B cell (primary cell): ENCODE data around the gene LANCL2. TPM values are rescaled to one million over a fixed set of nuclear protein-coding genes. Genes with fewer than 3 reads are reported as not detected.

Source experiments
- ATAC-seq: fragments of 200-7000 bp; cut with Tn5 transposase; one replicate; pipeline ENCODE4 v1.10.0; 2021; ENCODE audit warnings: low read depth, mild to moderate bottlenecking, moderate number of reproducible peaks, moderate library complexity
- CTCF ChIA-PET: fragments of 350-600 bp; sonication (Branson Sonifier 250); formaldehyde crosslinking; loops from one replicate; lab custom pipeline; 2021; ENCODE audit warnings: antibody characterized with exemption, inconsistent platforms; lab: Charles Lee
- POLR2A ChIA-PET: fragments of 350-600 bp; sonication (Branson Sonifier 250); formaldehyde crosslinking; loops from one replicate; lab custom pipeline; 2021; ENCODE audit warnings: antibody characterized with exemption; lab: Charles Lee
- DNase-seq: peaks from one replicate; pipeline ENCODE4 v3.0.0; 2013
- H2AFZ ChIP-seq: 2 replicates; pipeline ENCODE4 v1.6.1; 2012; ENCODE audit warnings: mild to moderate bottlenecking, low read depth, low read length; ENCODE audit not compliant: insufficient read depth, poor library complexity, severe bottlenecking
- H3K27ac ChIP-seq, 2 donors: 1 replicate in 1 of 2; 2 replicates in 1 of 2; pipeline ENCODE4 v1.5.1; 2012 to 2013; ENCODE audit warnings: low read length in 2 of 2, mild to moderate bottlenecking in 2 of 2, moderate library complexity in 1 of 2
- H3K27me3 ChIP-seq, 4 experiments: fragments of 200-600 bp in 1 of 4; sonication (generic) in 1 of 4; replicated peaks in 1 of 4; 1 replicate in 2 of 4; 2 replicates in 2 of 4; pipeline versions ENCODE4 v1.6.1 to v1.7.0; 2013 to 2016; ENCODE audit warnings: low read length in 3 of 4, mild to moderate bottlenecking in 2 of 4, mixed read lengths in 1 of 4, moderate library complexity in 1 of 4; ENCODE audit not compliant: insufficient read depth in 4 of 4, control insufficient read depth in 3 of 4; ENCODE audit errors: control extremely low read depth in 1 of 4
- H3K36me3 ChIP-seq, 2 experiments: replicated peaks in 1 of 2; 1 replicate in 1 of 2; 2 replicates in 1 of 2; pipeline versions ENCODE4 v1.6.1 to v1.7.1; 2013; ENCODE audit warnings: low read length in 1 of 2; ENCODE audit not compliant: insufficient read depth in 2 of 2, control insufficient read depth in 1 of 2; ENCODE audit errors: control extremely low read depth in 1 of 2, extremely low read depth in 1 of 2
- H3K4me1 ChIP-seq, 2 donors: fragments of 200-600 bp in 1 of 2; sonication (generic) in 1 of 2; 1 replicate in 1 of 2; 2 replicates in 1 of 2; pipeline versions ENCODE4 v1.5.1 to v1.6.1; 2013 to 2017; ENCODE audit warnings: low read length in 2 of 2; ENCODE audit not compliant: control insufficient read depth in 2 of 2, insufficient read depth in 2 of 2
- H3K4me2 ChIP-seq: replicated peaks from 2 replicates; pipeline ENCODE3; 2012; ENCODE audit warnings: mild to moderate bottlenecking, low read depth, low read length; ENCODE audit not compliant: poor library complexity, severe bottlenecking
- H3K4me3 ChIP-seq, 5 experiments: fragments of 200-600 bp in 1 of 5; sonication (generic) in 1 of 5; 1 replicate in 3 of 5; 2 replicates in 2 of 5; pipeline versions ENCODE4 v1.5.1 to v1.7.0; 2011 to 2016; ENCODE audit warnings: low read length in 4 of 5, mild to moderate bottlenecking in 4 of 5, low read depth in 2 of 5, control low read depth in 1 of 5, moderate library complexity in 1 of 5; ENCODE audit not compliant: insufficient read depth in 1 of 5; ENCODE audit errors: control extremely low read depth in 1 of 5, extremely low read depth in 1 of 5
- H3K79me2 ChIP-seq: fragments of 200-600 bp; sonication (generic); one replicate; pipeline ENCODE4 v1.6.0; 2016; ENCODE audit warnings: low read length; ENCODE audit not compliant: control insufficient read depth, insufficient read depth
- H3K9ac ChIP-seq: fragments of 200-600 bp; sonication (generic); 2 replicates; pipeline ENCODE4 v1.6.1; 2017; ENCODE audit warnings: mild to moderate bottlenecking, low read length, moderate library complexity
- H3K9me3 ChIP-seq, 3 donors: one replicate each; pipeline versions ENCODE4 v1.6.1 to v1.7.1; 2013; ENCODE audit warnings: low read length in 2 of 3; ENCODE audit not compliant: control insufficient read depth in 2 of 3, insufficient read depth in 1 of 3; ENCODE audit errors: control extremely low read depth in 1 of 3
- H4K20me1 ChIP-seq: 2 replicates; pipeline ENCODE4 v1.6.0; 2012; ENCODE audit warnings: mild to moderate bottlenecking, low read length; ENCODE audit not compliant: insufficient read depth, control insufficient read depth, poor library complexity, severe bottlenecking
- H3K27ac Mint-ChIP-seq: one replicate; pipeline ENCODE4 v1.8.0; 2021; ENCODE audit warnings: mixed read lengths
- H3K27me3 Mint-ChIP-seq: one replicate; pipeline ENCODE4 v1.8.0; 2021; ENCODE audit warnings: mixed read lengths
- H3K4me1 Mint-ChIP-seq: one replicate; pipeline ENCODE4 v1.8.0; 2021; ENCODE audit warnings: mixed read lengths
- H3K4me3 Mint-ChIP-seq: one replicate; pipeline ENCODE4 v1.8.0; 2021; ENCODE audit warnings: mixed read lengths
- H3K9me3 Mint-ChIP-seq: one replicate; pipeline ENCODE4 v1.8.0; 2022; ENCODE audit warnings: mixed read lengths; ENCODE audit not compliant: insufficient read depth
- CTCF ChIP-seq: fragments of 200-600 bp; IDR thresholded peaks from one replicate; pipeline ENCODE4 v1.8.0; 2022; ENCODE audit warnings: antibody characterized with exemption, mild to moderate bottlenecking
- EZH2 ChIP-seq: IDR thresholded peaks from 2 replicates; pipeline ENCODE4 v1.6.1; 2012; ENCODE audit warnings: borderline replicate concordance, low read depth, mild to moderate bottlenecking, moderate library complexity, low read length; ENCODE audit not compliant: insufficient read depth, poor library complexity, severe bottlenecking
- WGBS: methylation state at CpG from one replicate; pipeline ENCODE4 v1.1.5; 2013; ENCODE audit warnings: missing lambda C conversion rate; ENCODE audit not compliant: insufficient coverage; 5-methylcytosine and 5-hydroxymethylcytosine counted together
- intact Hi-C: fragments of 100-400 bp; cut with micrococcal nuclease; formaldehyde crosslinking; loops from one replicate; pipeline ENCODE4 v1.10.0; 2022
- polyA plus RNA-seq: library from polyadenylated mRNA; depleted of rRNA; stranded (reverse); fragments of >200 nt; gene quantifications from 2 replicates; pipeline ENCODE4 v1.2.3, GENCODE V29; 2012
- total RNA-seq, 2 donors: library from RNA; stranded (reverse); fragments of 120-200 nt in 1 of 2; gene quantifications; 1 replicate in 1 of 2; 2 replicates in 1 of 2; pipeline versions ENCODE4 v1.2.3 to v1.2.4, GENCODE V29; 2013 to 2022

Gene LANCL2
- total and polyA plus RNA-seq, 2 donors (not counting 1 experiment from before 2014, with no cell fraction given): 3.5 to 8.1 TPM

GRCh38 chr7:55379285-55379684, 14.1 kb downstream of the LANCL2 start:
- no peak overlapping the region for H3K4me3 Mint-ChIP-seq
- WGBS: 100% methylated on average over 1 of the region's 3 CpGs
- intact Hi-C loops: no loop called here
- no peak overlapping the region for H3K27ac Mint-ChIP-seq
- CTCF ChIA-PET: no interaction called here
- Histone ChIP-seq H3K4me2 (no peak overlapping the region), H3K27me3 (no peaks in the 10 kb centered on the region), H3K27ac (no peak overlapping the region), H3K9me3 (no peaks in the 10 kb centered on the region), H3K4me3 (no peak overlapping the region), H3K9ac (no peak overlapping the region), H3K79me2 (peaks cover 62% of the 10 kb centered on the region), H2AFZ (no peak overlapping the region), H3K4me1 (peaks cover 0 to 2% of the 10 kb centered on the region in 2 donors), H3K36me3 (no peaks in the 10 kb centered on the region), H4K20me1 (no peaks in the 10 kb centered on the region)
- H3K27me3 Mint-ChIP-seq: no peaks in the 10 kb centered on the region
- POLR2A ChIA-PET: no interaction called here
- peaks cover 5% of the 10 kb centered on the region for H3K4me1 Mint-ChIP-seq
- no peak for ATAC-seq
- no peak for DNase-seq
- H3K9me3 Mint-ChIP-seq: no peaks in the 10 kb centered on the region
- no peak for TF ChIP-seq EZH2
- no peak for TF ChIP-seq CTCF

GRCh38 chr7:55381189-55381588, 16.1 kb downstream of the LANCL2 start:
- no peaks in the 10 kb centered on the region for H3K27me3 Mint-ChIP-seq
- ChIA-PET CTCF (no interaction called here), POLR2A (no interaction called here)
- Histone ChIP-seq H3K4me1 (no peaks in the 10 kb centered on the region), H4K20me1 (no peaks in the 10 kb centered on the region), H3K36me3 (no peaks in the 10 kb centered on the region), H3K9ac (no peak overlapping the region), H3K27me3 (no peaks in the 10 kb centered on the region), H2AFZ (no peak overlapping the region), H3K4me3 (no peak overlapping the region), H3K79me2 (peaks cover 47% of the 10 kb centered on the region), H3K27ac (no peak overlapping the region), H3K9me3 (peaks cover 0 to 8% (median 7%) of the 10 kb centered on the region in 3 donors), H3K4me2 (no peak overlapping the region)
- H3K4me3 Mint-ChIP-seq: no peak overlapping the region
- intact Hi-C loops: no loop called here
- ATAC-seq (no peak), DNase-seq (no peak)
- H3K4me1 Mint-ChIP-seq: no peaks in the 10 kb centered on the region
- 92% methylated on average over 5 of the region's 6 CpGs for WGBS
- H3K9me3 Mint-ChIP-seq: no peaks in the 10 kb centered on the region
- TF ChIP-seq EZH2 (no peak), CTCF (no peak)
- H3K27ac Mint-ChIP-seq: no peak overlapping the region
